ENCODE results near the gene SIVA1. TPM values are rescaled to one million over a fixed set of nuclear protein-coding genes. Genes with fewer than 3 reads are reported as not detected.
A peak's percentile ranks its signal among the peaks of the same experiment; 100 is the strongest.

The SIVA1 gene
- total RNA-seq, 1 donor from 2014 or later, result 52.3 TPM

DNA sequence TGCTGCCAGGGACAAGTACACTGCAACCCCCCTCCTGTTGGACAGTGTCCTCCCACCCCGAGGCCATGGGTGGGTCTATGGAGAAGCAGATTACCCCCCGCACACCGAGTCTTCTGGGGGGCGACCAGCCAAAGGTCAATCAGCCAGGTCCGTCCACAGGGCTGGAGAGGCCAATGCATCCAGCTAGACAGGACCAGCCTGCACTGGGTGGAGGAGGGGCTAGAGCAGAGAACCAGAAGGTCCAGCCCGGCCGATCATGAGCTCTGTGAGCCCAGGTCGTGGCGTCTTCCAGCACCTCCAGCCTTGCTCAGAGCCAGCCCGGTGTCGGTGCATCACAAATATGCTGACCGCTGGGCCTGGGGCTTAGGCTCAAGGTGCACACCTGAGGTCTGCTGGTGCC, 37.1 kb upstream of the SIVA1 start:
- no peak for DNase-seq (ENCODE audit: extremely low spot score, unreplicated experiment)
- Mint-ChIP-seq H3K4me3 (ENCODE audit: unreplicated experiment) (no peak overlapping the region), H3K27ac (ENCODE audit: unreplicated experiment) (no peak overlapping the region), H3K9me3 (ENCODE audit: unreplicated experiment) (no peaks in the 10 kb centered on the region), H3K36me3 (ENCODE audit: unreplicated experiment) (peaks cover 17% of the 10 kb centered on the region), H3K4me1 (ENCODE audit: unreplicated experiment) (no peaks in the 10 kb centered on the region), H3K27me3 (ENCODE audit: unreplicated experiment) (no peaks in the 10 kb centered on the region)
- TF ChIP-seq CTCF (IDR thresholded peaks at IDR 0.05), result no peak

GRCh38 chr14:104717137-104717536, 35.8 kb upstream of the SIVA1 start:
- no peak overlapping the region for H3K4me3 Mint-ChIP-seq (ENCODE audit: unreplicated experiment)
- peaks cover 17% of the 10 kb centered on the region for H3K36me3 Mint-ChIP-seq (ENCODE audit: unreplicated experiment)
- no peaks in the 10 kb centered on the region for H3K27me3 Mint-ChIP-seq (ENCODE audit: unreplicated experiment)
- DNase-seq (ENCODE audit: extremely low spot score, unreplicated experiment), result no peak
- TF ChIP-seq CTCF (IDR thresholded peaks at IDR 0.05), result no peak
- peaks cover 6% of the 10 kb centered on the region for H3K4me1 Mint-ChIP-seq (ENCODE audit: unreplicated experiment)
- H3K9me3 Mint-ChIP-seq (ENCODE audit: unreplicated experiment), result no peaks in the 10 kb centered on the region
- H3K27ac Mint-ChIP-seq (ENCODE audit: unreplicated experiment), result no peak overlapping the region

DNA sequence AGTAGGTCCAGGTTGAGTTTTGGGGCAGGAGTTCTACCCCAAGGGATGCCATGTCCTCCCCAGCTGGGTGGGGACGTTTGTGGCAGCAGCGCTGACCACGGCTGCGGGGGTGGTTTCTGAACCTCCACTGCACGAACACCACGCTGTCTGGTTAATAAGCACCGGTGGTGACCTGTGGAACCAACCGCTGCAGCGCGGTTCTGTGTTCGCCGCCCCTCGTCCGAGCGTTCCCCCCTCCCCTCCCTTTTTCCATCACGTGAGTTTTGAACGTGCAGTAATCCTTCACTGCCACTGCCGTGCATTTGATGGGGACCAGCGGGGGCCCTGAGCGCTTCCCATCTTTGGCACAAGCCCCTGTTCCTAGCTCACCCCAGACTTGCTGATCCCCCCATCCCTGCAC, 35.3 kb upstream of the SIVA1 start:
- H3K4me1 Mint-ChIP-seq (ENCODE audit: unreplicated experiment), result peaks cover 11% of the 10 kb centered on the region
- TF ChIP-seq CTCF (IDR thresholded peaks at IDR 0.05), result no peak
- DNase-seq (ENCODE audit: extremely low spot score, unreplicated experiment), result no peak
- H3K9me3 Mint-ChIP-seq (ENCODE audit: unreplicated experiment), result no peaks in the 10 kb centered on the region
- H3K27me3 Mint-ChIP-seq (ENCODE audit: unreplicated experiment), result no peaks in the 10 kb centered on the region
- no peak overlapping the region for H3K4me3 Mint-ChIP-seq (ENCODE audit: unreplicated experiment)
- peaks cover 17% of the 10 kb centered on the region for H3K36me3 Mint-ChIP-seq (ENCODE audit: unreplicated experiment)
- no peak overlapping the region for H3K27ac Mint-ChIP-seq (ENCODE audit: unreplicated experiment)

DNA sequence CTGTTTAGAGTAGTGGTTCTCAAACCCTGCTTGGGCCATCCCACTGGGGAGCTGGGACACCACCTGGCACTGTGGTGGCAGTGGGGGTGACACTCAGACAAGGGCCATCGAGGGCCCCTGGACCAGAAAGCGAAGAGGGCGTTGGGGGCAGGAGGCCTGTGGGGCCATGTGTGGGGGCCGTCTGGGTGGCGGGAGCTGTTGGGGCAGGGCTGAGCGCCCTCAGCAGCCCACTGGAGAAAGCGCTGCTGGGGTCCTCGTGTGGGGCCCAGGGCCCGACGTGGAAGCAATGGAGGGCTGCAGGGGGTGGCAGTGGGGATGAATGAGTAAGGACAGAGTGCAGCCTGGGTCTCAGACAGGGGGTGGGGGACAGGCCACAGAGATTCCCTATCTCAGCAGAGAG, 34.8 kb upstream of the SIVA1 start:
- Mint-ChIP-seq H3K27me3 (ENCODE audit: unreplicated experiment) (no peaks in the 10 kb centered on the region), H3K4me3 (ENCODE audit: unreplicated experiment) (no peak overlapping the region), H3K27ac (ENCODE audit: unreplicated experiment) (peak overlapping the region; percentile 27), H3K9me3 (ENCODE audit: unreplicated experiment) (no peaks in the 10 kb centered on the region), H3K4me1 (ENCODE audit: unreplicated experiment) (peaks cover 11% of the 10 kb centered on the region), H3K36me3 (ENCODE audit: unreplicated experiment) (peaks cover 17% of the 10 kb centered on the region)
- no peak for TF ChIP-seq CTCF (IDR thresholded peaks at IDR 0.05)
- no peak for DNase-seq (ENCODE audit: extremely low spot score, unreplicated experiment)

- no peak for TF ChIP-seq CTCF (IDR thresholded peaks at IDR 0.05)
- no peak overlapping the region for H3K4me3 Mint-ChIP-seq (ENCODE audit: unreplicated experiment)
- DNase-seq (ENCODE audit: extremely low spot score, unreplicated experiment), result no peak
- H3K27me3 Mint-ChIP-seq (ENCODE audit: unreplicated experiment), result no peaks in the 10 kb centered on the region
- no peaks in the 10 kb centered on the region for H3K9me3 Mint-ChIP-seq (ENCODE audit: unreplicated experiment)
- peaks cover 11% of the 10 kb centered on the region for H3K4me1 Mint-ChIP-seq (ENCODE audit: unreplicated experiment)
- no peak overlapping the region for H3K27ac Mint-ChIP-seq (ENCODE audit: unreplicated experiment)
- H3K36me3 Mint-ChIP-seq (ENCODE audit: unreplicated experiment), result peaks cover 16% of the 10 kb centered on the region
These were observed 34.1 kb upstream of the SIVA1 start for GRCh38 chr14:104718871-104719270.

All from osteocyte (in vitro differentiated cells).